GM18907 (cell line): ENCODE data around the gene NFATC4.
A peak's percentile ranks its signal among the peaks of the same experiment; 100 is the strongest.
"Not testable (repeated sequence)": the region's sequence is repeated elsewhere in the genome, so short reads cannot be mapped to it uniquely, and the experiment has no call there.

Experiments
- ATAC-seq: cut with Tn5 transposase; IDR thresholded peaks from one replicate; pipeline ENCODE4 v1.9.1; 2021; ENCODE audit warnings: mild to moderate bottlenecking, moderate library complexity; ENCODE audit not compliant: unreplicated experiment

NFATC4 gene

DNA sequence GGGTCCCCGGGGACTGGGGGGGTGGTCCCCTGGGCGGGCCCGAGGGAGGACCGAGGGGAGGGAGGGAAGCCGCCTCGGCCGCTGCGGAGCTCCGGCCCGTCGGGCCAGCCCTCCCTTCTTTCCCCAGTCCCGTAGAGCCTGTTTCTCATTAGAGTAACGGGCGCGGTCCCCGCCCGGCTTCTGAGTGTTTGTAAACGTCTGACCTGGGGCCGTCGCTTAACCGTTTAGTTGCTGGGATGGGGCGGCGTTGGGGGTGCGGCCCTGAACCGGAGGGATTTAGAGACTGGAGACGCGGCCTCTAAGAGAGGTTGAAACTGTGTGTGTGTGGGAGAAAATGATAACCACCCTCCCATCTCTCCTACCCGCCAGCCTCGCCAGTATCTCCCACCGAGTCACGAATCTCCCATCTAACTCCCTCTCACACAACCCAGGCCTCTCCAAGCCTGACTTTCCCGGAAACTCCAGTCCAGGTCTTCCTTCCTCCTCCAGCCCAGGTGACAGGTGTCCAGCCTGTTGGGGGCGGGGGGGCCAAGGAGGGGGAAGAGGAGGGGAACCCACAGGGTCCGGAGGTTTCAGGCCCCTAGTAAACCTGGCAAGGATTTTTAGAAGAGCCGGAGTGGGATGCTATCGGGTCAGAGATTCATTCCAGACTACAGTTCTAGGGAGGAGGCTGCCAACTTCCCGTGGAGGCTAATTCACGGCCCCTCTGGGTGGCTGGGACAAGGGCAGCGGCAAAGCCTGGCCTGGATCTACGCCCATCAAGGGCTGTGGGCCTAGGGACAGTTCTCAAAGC lies 1.1 kb upstream of the NFATC4 start:
- ATAC-seq, result peak; percentile 70

DNA sequence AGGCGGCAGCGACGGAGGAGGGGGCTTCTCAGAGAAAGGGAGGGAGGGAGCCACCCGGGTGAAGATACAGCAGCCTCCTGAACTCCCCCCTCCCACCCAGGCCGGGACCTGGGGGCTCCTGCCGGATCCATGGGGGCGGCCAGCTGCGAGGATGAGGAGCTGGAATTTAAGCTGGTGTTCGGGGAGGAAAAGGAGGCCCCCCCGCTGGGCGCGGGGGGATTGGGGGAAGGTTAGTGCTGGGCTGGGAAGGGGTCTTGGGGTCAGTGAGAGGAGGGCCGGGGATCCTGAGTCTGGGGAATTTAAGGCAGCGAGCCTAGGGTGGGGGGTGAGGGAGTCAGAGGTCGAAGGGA lies 203 bp downstream of the NFATC4 start:
- no peak for ATAC-seq

- ATAC-seq, result no peak
These were observed 723 bp downstream of the NFATC4 start for GRCh38 chr14:24368562-24369252.

DNA sequence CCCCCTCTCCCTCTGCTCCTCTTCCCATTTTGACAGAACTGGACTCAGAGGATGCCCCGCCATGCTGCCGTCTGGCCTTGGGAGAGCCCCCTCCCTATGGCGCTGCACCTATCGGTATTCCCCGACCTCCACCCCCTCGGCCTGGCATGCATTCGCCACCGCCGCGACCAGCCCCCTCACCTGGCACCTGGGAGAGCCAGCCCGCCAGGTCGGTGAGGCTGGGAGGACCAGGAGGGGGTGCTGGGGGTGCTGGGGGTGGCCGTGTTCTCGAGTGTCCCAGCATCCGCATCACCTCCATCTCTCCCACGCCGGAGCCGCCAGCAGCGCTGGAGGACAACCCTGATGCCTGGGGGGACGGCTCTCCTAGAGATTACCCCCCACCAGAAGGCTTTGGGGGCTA lies 1.5 kb downstream of the NFATC4 start:
- ATAC-seq, result no peak

GRCh38 chr14:24369907-24370687 lies 2.1 kb downstream of the NFATC4 start:
- ATAC-seq, result no peak

DNA sequence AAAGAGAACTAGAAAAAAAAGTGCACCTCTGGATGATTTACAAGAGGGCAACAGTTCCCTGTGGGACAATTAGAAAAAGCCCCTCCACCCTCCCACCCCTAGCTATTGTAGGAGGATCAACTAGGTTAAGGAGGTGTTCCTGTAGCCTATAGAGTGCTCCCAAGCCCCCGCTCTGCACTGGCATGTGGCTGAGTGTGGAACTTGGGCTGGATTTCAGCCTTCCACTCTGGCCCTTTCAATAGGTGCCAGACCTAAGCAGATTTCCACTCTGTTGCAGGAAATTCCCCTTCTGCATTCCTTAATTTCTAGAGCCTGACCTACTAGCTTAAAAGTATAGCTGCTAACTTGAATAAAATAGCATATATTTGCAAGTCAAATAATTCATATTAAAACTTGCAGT lies 2.8 kb downstream of the NFATC4 start:
- no peak for ATAC-seq

DNA sequence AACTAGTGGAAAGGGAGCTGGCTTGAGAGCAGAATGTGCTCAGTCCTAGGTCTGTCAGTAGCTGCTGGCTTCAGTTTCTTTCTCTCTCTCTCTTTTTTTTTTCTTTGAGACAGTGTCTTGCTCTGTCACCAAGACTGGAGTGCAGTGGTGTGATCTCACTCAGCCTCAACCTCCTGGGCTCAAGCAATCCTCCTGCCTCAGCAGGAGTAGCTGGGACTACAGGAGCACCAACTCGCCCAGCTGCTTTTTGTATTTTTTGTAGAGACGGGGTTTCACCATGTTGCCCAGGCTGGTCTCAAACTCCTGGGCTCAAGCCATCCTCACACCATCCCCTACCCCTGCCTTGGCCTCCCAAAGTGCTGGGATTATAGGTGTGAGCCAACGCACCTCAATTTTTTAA lies 3.6 kb downstream of the NFATC4 start:
- not testable (repeated sequence) for ATAC-seq

- no peak for ATAC-seq
These were observed 4.9 kb downstream of the NFATC4 start for GRCh38 chr14:24372701-24373416.

DNA sequence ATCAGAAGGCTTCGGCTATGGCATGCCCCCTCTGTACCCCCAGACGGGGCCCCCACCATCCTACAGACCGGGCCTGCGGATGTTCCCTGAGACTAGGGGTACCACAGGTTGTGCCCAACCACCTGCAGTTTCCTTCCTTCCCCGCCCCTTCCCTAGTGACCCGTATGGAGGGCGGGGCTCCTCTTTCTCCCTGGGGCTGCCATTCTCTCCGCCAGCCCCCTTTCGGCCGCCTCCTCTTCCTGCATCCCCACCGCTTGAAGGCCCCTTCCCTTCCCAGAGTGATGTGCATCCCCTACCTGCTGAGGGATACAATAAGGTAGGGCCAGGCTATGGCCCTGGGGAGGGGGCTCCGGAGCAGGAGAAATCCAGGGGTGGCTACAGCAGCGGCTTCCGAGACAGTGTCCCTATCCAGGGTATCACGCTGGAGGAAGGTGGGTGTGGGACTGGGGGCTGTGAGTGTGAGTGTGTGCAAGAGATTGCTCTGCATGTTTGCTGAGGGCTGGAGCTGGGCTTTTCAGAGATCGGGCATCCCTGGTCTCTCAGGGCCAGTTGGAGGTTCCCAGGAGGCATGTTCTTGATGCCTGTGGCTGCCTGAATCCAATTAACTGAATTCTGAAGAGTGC lies 8.6 kb downstream of the NFATC4 start:
- no peak for ATAC-seq

GRCh38 chr14:24377126-24377525 lies 9.1 kb downstream of the NFATC4 start:
- ATAC-seq, result no peak

- ATAC-seq, result no peak
These were observed 9.7 kb downstream of the NFATC4 start for GRCh38 chr14:24377657-24378056.

GRCh38 chr14:24378327-24378726 lies 10.3 kb downstream of the NFATC4 start:
- ATAC-seq, result no peak

DNA sequence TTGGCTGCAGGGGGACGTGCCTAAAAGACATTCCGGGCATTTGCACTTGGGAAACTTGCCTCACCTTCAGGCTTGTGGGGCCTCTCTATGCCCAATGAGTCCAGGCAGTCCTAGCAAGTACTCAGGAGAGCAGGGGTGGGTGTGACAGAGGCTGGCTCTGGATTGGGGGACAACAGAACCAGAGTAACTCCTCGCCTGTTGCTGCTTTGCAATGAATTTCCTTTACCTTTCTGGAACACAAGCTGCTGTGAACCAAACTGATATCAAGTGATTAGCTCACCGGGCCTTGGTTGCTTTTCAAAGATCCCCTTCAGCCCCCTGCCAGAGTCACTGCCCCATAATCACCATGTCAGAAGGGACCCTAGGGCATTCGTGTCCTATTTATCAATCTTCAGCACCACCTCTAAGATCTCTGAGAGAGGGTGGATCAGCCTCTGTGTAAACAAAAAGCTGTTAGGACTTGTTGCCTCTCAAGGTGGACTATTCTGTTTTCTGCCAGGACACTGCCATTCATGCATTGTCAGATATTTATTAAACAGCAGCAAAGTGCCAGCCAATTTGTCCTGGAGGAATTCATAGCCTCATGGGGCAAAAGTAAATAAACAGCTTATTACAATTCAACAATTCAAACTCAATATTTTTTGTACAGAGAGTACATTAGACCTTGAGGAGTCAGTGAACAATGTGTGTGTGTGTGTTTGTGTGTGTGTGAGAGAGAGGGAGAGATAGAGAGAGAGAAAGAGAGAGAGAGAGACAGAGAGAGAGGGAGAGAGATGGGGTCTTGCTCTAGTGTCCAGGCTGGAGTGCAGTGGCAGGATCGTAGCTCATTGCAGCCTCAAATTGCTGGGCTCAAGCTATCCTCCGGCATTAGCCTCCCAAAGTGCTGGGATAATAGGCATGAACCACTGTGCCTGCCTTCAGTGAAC lies 11.3 kb downstream of the NFATC4 start:
- ATAC-seq, result no peak

GRCh38 chr14:24379907-24380730 lies 12.1 kb downstream of the NFATC4 start:
- no peak for ATAC-seq

GRCh38 chr14:24381363-24382063 lies 13.5 kb downstream of the NFATC4 start:
- ATAC-seq, result no peak

DNA sequence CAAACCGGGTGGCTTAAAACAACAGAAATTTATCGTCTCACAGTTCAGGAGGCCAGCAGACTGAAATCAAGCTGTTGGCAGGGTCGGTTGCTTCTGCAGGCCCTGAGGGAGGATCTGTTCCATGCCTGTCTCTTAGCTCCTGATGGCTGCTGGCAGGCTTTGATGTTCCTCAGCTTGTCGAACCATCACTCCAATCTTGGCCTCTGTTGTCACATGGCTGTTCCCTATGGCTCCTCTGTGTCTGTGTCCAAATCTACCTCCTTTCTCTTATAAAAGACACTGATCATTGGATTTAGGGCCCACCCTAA lies 14.0 kb downstream of the NFATC4 start:
- no peak for ATAC-seq

DNA sequence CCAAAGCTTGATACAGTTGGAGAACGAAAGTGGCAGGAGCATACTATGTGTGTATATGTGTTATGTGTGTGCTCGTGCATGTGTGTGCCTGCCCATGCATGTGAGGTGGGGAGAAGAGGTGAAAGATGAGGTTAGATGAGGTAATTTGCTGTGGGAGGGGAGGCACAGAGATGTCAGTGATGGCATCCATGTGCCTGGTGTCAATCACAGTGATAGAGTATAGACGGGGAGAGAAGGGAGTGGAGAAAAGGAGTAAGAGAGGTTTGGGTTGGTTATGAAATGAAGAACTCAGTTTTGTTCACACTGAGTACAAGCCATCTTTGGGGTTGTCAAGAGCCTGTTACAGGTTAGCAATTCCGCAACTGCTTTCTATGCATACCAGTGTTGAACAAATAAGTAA lies 16.2 kb downstream of the NFATC4 start:
- ATAC-seq, result no peak

DNA sequence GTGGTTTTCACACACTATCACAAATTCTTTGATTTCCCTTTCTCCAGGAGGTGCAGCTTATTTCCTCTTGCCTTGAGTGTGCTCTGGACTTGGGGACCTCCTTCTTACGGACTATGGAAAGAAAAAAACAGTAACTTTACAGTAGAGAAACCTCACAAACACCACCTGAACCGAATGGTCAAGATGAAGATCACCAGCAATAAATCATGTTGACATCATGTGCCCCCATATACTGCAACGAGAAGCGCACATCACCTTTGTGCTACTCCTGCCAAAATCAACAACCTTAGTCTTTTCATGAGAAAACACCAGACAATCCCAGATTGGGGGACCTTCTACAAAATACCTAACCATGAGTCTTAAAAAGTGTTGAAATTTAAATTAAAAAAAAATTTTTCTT lies 17.5 kb downstream of the NFATC4 start:
- ATAC-seq, result no peak

GRCh38 chr14:24387009-24387345 lies 19.0 kb downstream of the NFATC4 start:
- ATAC-seq, result no peak
